HG02970 (cell line): ENCODE results near the gene CRYZ.
"Not testable (repeated sequence)": the region's sequence is repeated elsewhere in the genome, so short reads cannot be mapped to it uniquely, and the experiment has no call there.

Experiments used
- ATAC-seq: cut with Tn5 transposase; IDR thresholded peaks from one replicate; pipeline ENCODE4 v1.9.1; 2021; ENCODE audit warnings: mild to moderate bottlenecking, moderate library complexity, moderate number of reproducible peaks; ENCODE audit not compliant: unreplicated experiment, low FRiP score

The CRYZ gene

GRCh38 chr1:74732960-74733603 lies at the start of gene CRYZ, which contains the start of gene TYW3:
CRYZ (minus strand) TSS chr1:74733050; CDS start chr1:74724821, 8,229 bp downstream.
TYW3 (plus strand) TSS chr1:74733152; CDS start chr1:74733245, 93 bp downstream.
- peak; percentile 76 for ATAC-seq

GRCh38 chr1:74780594-74780993 lies 47.7 kb upstream of the CRYZ start:
- no peak for ATAC-seq

- no peak for ATAC-seq
These were observed 46.9 kb upstream of the CRYZ start for GRCh38 chr1:74779750-74780149.

- no peak for ATAC-seq
These were observed 44.7 kb upstream of the CRYZ start for GRCh38 chr1:74777525-74777924.

- no peak for ATAC-seq
These were observed 42.9 kb upstream of the CRYZ start for GRCh38 chr1:74775735-74776134.

GRCh38 chr1:74773582-74773981 lies 40.7 kb upstream of the CRYZ start:
- ATAC-seq = no peak

GRCh38 chr1:74772945-74773344 lies 40.1 kb upstream of the CRYZ start:
- no peak for ATAC-seq

GRCh38 chr1:74771913-74772515 lies 39.2 kb upstream of the CRYZ start:
- ATAC-seq = no peak

- no peak for ATAC-seq
These were observed 34.6 kb upstream of the CRYZ start for GRCh38 chr1:74767490-74767889.

- ATAC-seq = no peak
These were observed 33.7 kb upstream of the CRYZ start for GRCh38 chr1:74766579-74766978.

- no peak for ATAC-seq
These were observed 31.0 kb upstream of the CRYZ start for GRCh38 chr1:74763807-74764206.

GRCh38 chr1:74756650-74757049 lies 23.8 kb upstream of the CRYZ start:
- ATAC-seq = not testable (repeated sequence)

GRCh38 chr1:74755475-74755874 lies 22.6 kb upstream of the CRYZ start:
- ATAC-seq = no peak

- no peak for ATAC-seq
These were observed 20.3 kb upstream of the CRYZ start for GRCh38 chr1:74753104-74753503.

- peak; percentile 86 for ATAC-seq
These were observed 16.1 kb upstream of the CRYZ start for GRCh38 chr1:74748960-74749359.

- ATAC-seq = not testable (repeated sequence)
These were observed 12.4 kb upstream of the CRYZ start for GRCh38 chr1:74745247-74745646.

- not testable (repeated sequence) for ATAC-seq
These were observed 7.6 kb upstream of the CRYZ start for GRCh38 chr1:74740307-74740980.

GRCh38 chr1:74737333-74737732 lies 4.5 kb upstream of the CRYZ start:
- ATAC-seq = no peak

- ATAC-seq = peak; percentile 53
These were observed 994 bp upstream of the CRYZ start for GRCh38 chr1:74733604-74734484.

GRCh38 chr1:74732071-74732946 lies 541 bp downstream of the CRYZ start:
- ATAC-seq = peak; percentile 10
